HEK293T (cell line): ENCODE results near the gene HEPHL1.

Source experiments
- ARNT ChIP-seq: fragments of 450-650 bp; IDR thresholded peaks from 2 replicates; pipeline ENCODE4 v1.6.1; 2017; ENCODE audit warnings: mild to moderate bottlenecking
- ELF4 ChIP-seq: fragments of 450-650 bp; IDR thresholded peaks from 2 replicates; pipeline ENCODE4 v1.6.1; 2017; ENCODE audit warnings: antibody characterized with exemption
- FOXK2 ChIP-seq: fragments of 450-650 bp; IDR thresholded peaks from 2 replicates; pipeline ENCODE4 v1.6.1; 2016; ENCODE audit warnings: mild to moderate bottlenecking
- FOXM1 ChIP-seq: fragments of 450-650 bp; IDR thresholded peaks from 2 replicates; pipeline ENCODE4 v1.6.1; 2017; ENCODE audit warnings: mild to moderate bottlenecking, borderline replicate concordance
- NFRKB ChIP-seq: fragments of 450-650 bp; IDR thresholded peaks from 2 replicates; pipeline ENCODE4 v1.6.1; 2016; ENCODE audit warnings: mild to moderate bottlenecking, moderate library complexity
- SUZ12 ChIP-seq: fragments of 450-650 bp; IDR thresholded peaks from 2 replicates; pipeline ENCODE4 v1.6.1; 2016; ENCODE audit warnings: mild to moderate bottlenecking
- TARDBP ChIP-seq: fragments of 450-650 bp; IDR thresholded peaks from 2 replicates; pipeline ENCODE4 v1.6.1; 2016
- ZNF384 ChIP-seq: fragments of 450-650 bp; IDR thresholded peaks from 2 replicates; pipeline ENCODE4 v1.6.1; 2016
- TF ChIP-seq, protein P1 (sequence below): fragments of 450-650 bp; IDR thresholded peaks from 2 replicates; pipeline ENCODE4 v1.6.1; 2016

DNA sequence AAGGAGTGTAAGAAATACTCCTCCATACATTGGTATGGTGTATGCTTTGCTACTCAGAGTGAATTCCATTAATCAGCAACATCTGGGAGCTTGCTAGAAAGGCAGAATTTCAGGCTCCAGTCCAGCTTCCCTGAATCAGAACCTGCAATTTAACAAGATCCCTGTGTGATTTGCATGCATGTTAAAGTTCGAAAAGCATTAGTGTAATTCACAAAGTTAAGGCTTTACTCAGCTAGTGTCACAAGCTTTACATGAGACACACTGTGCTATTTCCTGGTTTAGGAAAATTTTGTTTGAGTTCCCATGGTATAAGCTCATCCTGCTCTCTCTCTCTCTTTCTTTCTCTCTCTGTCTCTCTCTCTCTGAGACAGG lies 37.0 kb upstream of the HEPHL1 start:
- no peak for TF ChIP-seq ARNT
- no peak for TF ChIP-seq TARDBP
- TF ChIP-seq ZNF384: no peak
- TF ChIP-seq FOXM1: no peak
- TF ChIP-seq ELF4: no peak
- no peak for TF ChIP-seq NFRKB
- TF ChIP-seq FOXK2: no peak
- TF ChIP-seq SUZ12: no peak
- TF ChIP-seq, protein P1, sequence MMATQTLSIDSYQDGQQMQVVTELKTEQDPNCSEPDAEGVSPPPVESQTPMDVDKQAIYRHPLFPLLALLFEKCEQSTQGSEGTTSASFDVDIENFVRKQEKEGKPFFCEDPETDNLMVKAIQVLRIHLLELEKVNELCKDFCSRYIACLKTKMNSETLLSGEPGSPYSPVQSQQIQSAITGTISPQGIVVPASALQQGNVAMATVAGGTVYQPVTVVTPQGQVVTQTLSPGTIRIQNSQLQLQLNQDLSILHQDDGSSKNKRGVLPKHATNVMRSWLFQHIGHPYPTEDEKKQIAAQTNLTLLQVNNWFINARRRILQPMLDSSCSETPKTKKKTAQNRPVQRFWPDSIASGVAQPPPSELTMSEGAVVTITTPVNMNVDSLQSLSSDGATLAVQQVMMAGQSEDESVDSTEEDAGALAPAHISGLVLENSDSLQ: no peak
